HG03457 (cell line): ENCODE results near the gene MAPK1.
"Not testable (repeated sequence)": the region's sequence is repeated elsewhere in the genome, so short reads cannot be mapped to it uniquely, and the experiment has no call there.

ENCODE experiments used
- ATAC-seq: cut with Tn5 transposase; IDR thresholded peaks from one replicate; pipeline ENCODE4 v1.9.1; 2021; ENCODE audit warnings: moderate number of reproducible peaks; ENCODE audit not compliant: unreplicated experiment

The MAPK1 gene

DNA sequence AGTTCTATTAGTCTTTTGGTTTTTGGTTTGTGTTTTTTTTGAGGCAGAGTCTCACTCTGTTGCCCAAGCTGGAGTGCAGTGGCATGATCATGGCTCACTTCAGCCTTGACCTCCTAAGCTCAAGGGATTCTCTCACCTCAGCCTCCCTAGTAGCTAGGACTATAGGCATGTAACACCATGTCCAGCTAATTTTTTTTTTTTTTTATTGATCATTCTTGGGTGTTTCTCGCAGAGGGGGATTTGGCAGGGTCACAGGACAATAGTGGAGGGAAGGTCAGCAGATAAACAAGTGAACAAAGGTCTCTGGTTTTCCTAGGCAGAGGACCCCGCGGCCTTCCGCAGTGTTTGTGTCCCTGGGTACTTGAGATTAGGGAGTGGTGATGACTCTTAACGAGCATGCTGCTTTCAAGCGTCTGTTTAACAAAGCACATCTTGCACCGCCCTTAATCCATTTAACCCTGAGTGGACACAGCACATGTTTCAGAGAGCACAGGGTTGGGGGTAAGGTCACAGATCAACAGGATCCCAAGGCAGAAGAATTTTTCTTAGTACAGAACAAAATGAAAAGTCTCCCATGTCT, 15.4 kb upstream of the MAPK1 start:
- not testable (repeated sequence) for ATAC-seq

DNA sequence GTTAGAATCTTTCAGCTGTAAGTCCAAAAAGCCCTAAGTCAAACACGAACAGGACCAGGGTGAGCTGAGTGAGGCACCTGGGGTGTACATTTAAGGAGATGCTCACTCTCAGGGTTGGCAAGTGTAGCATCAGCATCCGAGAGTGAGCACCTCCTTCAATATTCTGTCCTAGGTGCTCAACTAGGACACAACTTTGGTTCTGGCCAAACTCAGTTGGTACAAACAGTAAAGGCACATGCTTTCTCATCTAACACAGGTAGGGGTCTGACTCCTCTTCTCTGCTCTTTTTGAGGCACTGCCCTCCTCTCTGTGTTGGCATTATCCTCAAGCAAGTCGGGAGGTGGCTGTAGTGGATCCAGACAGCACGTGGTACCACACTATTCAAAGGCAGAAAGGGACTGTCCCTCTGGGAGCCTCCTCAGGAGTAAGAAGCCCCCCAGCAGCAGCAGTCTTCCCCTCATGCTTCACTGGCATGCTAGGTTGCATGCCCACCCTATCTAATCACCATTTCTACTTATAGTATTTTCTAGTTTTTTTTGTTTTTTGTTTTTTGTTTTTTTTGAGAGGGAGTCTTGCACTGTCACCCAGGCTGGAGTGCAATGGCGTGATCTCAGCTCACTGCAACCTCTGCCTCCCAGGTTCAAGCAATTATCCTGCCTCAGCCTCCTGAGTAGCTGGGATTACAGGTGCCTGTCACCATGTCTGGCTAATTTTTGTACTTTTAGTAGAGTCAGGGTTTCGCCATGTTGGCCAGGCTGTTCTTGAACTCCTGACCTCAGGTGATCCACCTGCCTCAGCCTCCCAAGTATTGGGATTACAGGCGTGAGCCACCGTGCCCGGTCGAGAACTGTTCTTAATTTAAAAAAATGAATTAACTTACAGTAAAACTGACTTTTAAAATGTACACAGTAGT, 14.7 kb upstream of the MAPK1 start:
- ATAC-seq: no peak

- ATAC-seq: no peak
Observed at GRCh38 chr22:21876486-21877176, 9.2 kb upstream of the MAPK1 start.

GRCh38 chr22:21874953-21875352, 7.5 kb upstream of the MAPK1 start:
- not testable (repeated sequence) for ATAC-seq

DNA sequence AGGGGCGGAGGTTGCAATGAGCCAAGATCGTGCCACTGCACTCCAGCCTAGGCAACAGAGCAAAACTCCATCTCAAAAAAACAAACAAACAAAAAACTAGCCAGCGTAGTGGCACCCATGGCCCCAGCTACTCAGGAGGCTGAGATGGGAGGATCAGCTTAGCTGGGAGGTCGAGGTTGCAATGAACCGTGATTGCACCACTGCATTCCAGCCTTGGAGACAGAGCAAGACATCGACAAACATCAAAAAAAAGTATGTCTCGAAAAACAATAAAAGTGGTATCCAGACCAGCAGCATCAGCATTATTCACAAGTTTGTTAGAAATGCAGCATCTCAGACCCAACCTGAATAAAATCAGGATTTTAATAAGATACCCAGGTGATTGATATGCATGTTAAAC, 6.2 kb upstream of the MAPK1 start:
- ATAC-seq: no peak

DNA sequence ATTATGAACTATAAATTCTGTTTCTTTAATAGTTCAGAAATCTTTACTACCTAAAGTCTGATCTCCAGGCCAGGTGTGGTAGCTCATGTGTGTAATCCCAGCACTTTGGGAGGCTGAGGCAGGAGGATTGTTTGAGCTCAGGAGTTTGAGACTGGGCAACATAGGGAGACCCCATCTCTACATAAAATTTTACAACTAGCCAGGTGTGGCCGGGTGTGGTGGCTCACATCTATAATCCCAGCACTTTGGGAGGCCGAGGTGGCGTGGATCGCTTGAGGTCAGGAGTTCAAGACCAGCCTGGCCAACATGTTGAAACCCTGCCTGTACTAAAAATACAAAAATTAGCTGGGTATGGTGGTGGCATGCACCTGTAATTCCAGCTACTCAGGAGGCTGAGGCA, 5.3 kb upstream of the MAPK1 start:
- not testable (repeated sequence) for ATAC-seq

- ATAC-seq: no peak
Observed at GRCh38 chr22:21868651-21869050, 1.2 kb upstream of the MAPK1 start.

DNA sequence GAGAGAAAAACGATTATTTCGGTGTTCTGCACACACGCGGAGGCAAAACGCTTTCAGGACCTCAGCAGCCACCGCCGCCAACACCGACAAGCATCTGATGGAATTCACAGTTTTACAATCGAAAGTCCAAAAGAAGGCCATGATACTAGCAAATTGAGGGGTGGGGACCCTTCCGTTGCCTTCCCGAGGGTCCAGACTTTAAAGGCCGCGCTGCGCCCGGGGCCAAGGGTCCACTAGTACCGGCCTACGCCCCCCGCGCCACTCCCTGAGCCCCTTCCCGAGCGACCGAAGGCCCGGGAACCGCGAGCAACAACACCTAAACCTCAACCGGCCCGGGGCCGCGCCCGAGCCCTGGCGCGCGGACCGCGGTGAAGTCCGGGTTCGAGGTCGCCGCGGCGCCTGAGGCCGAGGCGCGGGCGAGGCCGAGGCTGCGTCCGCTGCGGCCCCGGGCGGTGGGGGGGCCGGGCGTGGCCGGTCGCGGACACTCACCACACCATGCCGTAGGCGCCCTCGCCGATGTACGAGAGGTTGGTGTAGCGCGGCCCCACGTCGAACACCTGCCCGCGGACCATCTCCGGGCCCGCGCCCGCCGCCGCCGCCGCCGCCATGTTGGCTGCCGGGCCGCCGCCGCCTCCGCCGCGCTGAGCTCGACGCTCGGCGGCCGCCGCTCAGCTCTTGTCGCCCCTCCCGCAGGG, 465 bp downstream of the MAPK1 start:
- ATAC-seq: peak; percentile 27

GRCh38 chr22:21865041-21865440, 2.4 kb downstream of the MAPK1 start:
- ATAC-seq: no peak

- no peak for ATAC-seq
Observed at GRCh38 chr22:21862386-21863245, 4.8 kb downstream of the MAPK1 start.

GRCh38 chr22:21861851-21862250, 5.6 kb downstream of the MAPK1 start:
- ATAC-seq: no peak

DNA sequence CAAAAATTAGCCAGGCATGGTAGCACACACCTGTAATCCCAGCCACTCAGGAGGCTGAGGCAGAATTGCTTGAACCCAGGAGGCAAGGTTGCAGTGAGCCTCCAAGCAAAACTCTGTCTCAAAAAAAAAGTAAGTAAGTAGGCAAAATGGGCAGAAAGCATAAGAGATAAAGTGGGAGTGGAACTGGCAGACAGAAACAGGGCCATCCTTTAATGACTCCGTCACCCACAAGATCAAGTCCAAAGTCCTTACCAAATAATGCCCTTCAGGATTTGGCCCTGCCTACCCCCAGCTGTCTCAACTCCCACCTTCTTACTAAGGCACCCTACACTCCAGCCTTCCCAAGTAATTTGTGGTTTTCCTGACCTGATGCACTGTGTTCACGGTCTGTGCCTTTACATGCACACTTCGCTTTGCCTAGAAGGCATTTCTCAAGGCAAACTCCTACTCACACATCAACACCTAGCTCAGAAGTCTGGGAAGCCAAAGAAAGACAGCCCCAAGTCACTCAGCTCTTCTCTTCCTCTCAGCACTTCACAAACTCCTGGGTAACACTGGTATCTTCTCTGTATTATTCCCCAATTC, 6.1 kb downstream of the MAPK1 start:
- no peak for ATAC-seq

- no peak for ATAC-seq
Observed at GRCh38 chr22:21860491-21861039, 6.9 kb downstream of the MAPK1 start.

DNA sequence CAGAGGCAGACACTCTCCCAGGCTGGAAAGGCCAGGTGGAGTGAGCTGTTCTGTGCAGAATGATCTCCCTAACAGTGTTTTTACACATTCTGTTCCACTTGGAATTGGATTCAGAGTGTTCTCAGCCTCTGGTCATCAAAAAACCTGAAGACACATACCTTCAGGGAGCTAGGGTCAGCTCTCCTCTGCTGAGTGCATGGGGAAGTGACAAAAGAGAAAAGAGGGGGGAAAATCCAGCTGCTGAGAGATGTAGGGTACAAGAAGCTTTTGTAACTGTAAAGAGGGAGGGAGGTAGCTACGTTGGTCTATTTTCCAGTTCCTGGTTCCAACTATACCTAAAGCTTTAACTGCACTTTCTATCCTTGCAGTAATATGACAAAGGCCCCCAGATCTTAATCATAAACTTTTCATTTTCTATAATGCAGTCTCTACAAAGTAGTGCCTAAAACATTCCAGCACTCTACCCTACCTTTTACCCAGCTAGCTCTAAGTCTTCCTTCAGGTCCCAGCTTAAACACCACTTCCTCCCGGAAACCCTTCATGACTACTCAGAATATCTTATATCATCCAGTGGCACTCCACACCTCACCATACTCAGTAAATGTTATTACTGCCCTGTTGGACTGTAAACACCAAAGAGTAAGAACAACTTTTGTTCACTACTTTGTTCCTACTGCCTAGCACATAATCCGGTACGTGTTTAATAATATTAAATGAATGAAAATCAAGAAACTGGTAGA, 9.2 kb downstream of the MAPK1 start:
- no peak for ATAC-seq

DNA sequence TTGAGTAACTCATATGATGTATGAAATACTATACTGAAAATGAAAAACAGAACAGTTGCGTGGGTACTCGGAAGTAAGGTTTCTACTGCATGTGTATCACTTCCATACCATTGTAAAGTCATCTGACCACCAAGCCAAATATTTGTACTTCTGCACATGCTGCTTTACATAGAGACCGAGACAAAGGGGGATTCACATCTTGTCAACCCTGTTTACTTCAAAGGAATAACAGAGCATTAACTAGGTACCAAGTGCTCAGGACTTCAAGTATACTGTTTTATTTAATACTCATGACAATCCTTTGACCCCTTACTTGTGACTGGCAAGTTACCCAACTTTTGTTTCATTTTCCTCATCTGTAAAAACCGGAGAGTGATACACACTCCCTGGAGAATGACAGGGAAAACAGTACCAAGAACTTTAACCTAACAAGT, 9.9 kb downstream of the MAPK1 start:
- ATAC-seq: no peak

DNA sequence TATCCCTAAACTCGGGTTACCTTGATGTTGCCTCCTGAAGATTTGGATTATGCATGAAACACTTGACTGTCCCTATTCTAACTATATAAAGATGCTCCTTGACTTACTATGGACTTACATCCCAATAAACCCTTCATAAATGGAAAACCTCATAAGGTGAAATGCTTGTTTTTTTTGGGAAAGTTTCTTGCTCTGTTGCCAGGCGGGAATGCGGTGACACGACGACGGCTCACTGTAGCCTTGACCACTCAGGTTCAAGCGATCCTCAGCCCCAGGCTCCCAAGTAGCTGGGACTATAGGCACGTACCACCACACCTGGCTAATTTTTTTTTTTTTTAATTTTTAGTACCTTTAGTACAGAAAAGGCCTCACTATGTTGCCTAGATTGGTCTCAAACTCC, 10.6 kb downstream of the MAPK1 start:
- ATAC-seq: no peak

GRCh38 chr22:21856197-21856596, 11.2 kb downstream of the MAPK1 start:
- ATAC-seq: no peak

- ATAC-seq: no peak
Observed at GRCh38 chr22:21855676-21856075, 11.8 kb downstream of the MAPK1 start.

DNA sequence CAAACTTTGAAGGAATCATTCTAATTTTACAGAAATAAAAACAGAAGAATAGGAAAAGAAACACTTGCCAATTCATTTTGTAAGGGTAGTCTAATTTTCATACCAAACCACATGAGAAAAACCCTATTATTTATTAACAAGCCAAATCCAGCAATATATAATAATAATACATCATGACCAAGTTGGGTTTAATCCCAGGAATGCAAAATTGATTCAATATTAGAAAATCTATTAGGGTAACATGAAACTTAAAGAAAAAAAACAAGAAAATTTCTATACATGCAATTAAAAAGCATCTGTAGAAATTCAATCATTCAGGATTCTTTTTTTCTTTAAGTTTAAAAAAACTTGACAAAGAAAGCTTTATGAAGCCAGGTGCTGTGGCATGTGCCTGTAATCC, 16.8 kb downstream of the MAPK1 start:
- ATAC-seq: no peak
